CD1c-positive myeloid dendritic cell (primary cell): ENCODE results near the gene LCN15.
"Not testable (repeated sequence)": the region's sequence is repeated elsewhere in the genome, so short reads cannot be mapped to it uniquely, and the experiment has no call there.

Source experiments
- DNase-seq: peaks from one replicate; pipeline ENCODE4 v3.0.0-alpha.2; 2016; ENCODE audit errors: extremely low spot score

Gene LCN15

GRCh38 chr9:136722093-136722968 is 42.0 kb downstream of the LCN15 start:
- no peak for DNase-seq

- no peak for DNase-seq
Measured at GRCh38 chr9:136721339-136722092, 42.8 kb downstream of the LCN15 start.

- no peak for DNase-seq
Measured at GRCh38 chr9:136720898-136721338, 43.4 kb downstream of the LCN15 start.

- DNase-seq = no peak
Measured at GRCh38 chr9:136720251-136720897, 43.9 kb downstream of the LCN15 start.

GRCh38 chr9:136719195-136719880 is 45.0 kb downstream of the LCN15 start:
- DNase-seq = peak; percentile 77

GRCh38 chr9:136718345-136719194 is 45.7 kb downstream of the LCN15 start:
- no peak for DNase-seq

GRCh38 chr9:136717399-136717798 is 46.9 kb downstream of the LCN15 start:
- no peak for DNase-seq

GRCh38 chr9:136714893-136715274 is 49.4 kb downstream of the LCN15 start:
- no peak for DNase-seq

GRCh38 chr9:136714096-136714892 is 50.0 kb downstream of the LCN15 start:
- no peak for DNase-seq

- no peak for DNase-seq
Measured at GRCh38 chr9:136713550-136713949, 50.8 kb downstream of the LCN15 start.

- no peak for DNase-seq
Measured at GRCh38 chr9:136712690-136713544, 51.4 kb downstream of the LCN15 start.

- DNase-seq = no peak
Measured at GRCh38 chr9:136711751-136712689, 52.3 kb downstream of the LCN15 start, which contains the start of gene DIPK1B. DIPK1B (plus strand) TSS chr9:136712572; CDS start chr9:136712666, 94 bp downstream.

- DNase-seq = not testable (repeated sequence)
Measured at GRCh38 chr9:136711219-136711648, 53.1 kb downstream of the LCN15 start.

GRCh38 chr9:136710543-136710942 is 53.8 kb downstream of the LCN15 start:
- DNase-seq = no peak
